Measurements from ENCODE around the gene CHD6. TPM values are rescaled to one million over a fixed set of nuclear protein-coding genes. Genes with fewer than 3 reads are reported as not detected.

The CHD6 gene
- total RNA-seq, 1 experiment from 2014 or later: 26.6 TPM

- CTCF ChIA-PET: no interaction called here
- H3K27ac ChIP-seq (ENCODE audit: low read depth, low read length): no peak overlapping the region
These were observed 21.5 kb upstream of the CHD6 start for GRCh38 chr20:41639630-41640029.

More at GRCh38 chr20:41639630-41640029, 21.5 kb upstream of the CHD6 start:
- Histone ChIP-seq H3K36me3 (ENCODE audit: control insufficient read depth in 1 of 2, insufficient read depth in 2 of 2, low read length in 2 of 2) (no peaks in the 10 kb centered on the region), H3K9ac (ENCODE audit: low read length) (no peak overlapping the region), H3K9me2 (ENCODE audit: insufficient read depth) (no peaks in the 10 kb centered on the region), H3K9me3 (ENCODE audit: control insufficient read depth in 1 of 2, insufficient read depth in 1 of 2, low read depth in 1 of 2, low read length in 2 of 2) (no peaks in the 10 kb centered on the region), H3K79me2 (ENCODE audit: insufficient read depth, low read length) (no peaks in the 10 kb centered on the region), H3K27me3 (ENCODE audit: insufficient read depth, low read length) (peaks cover 19% of the 10 kb centered on the region), H3K4me3 (replicated peaks in 1 of 2; ENCODE audit: low read depth in 1 of 2, low read length in 2 of 2) (no peak overlapping the region), H2AFZ (ENCODE audit: low read depth, low read length, poor library complexity, severe bottlenecking) (no peak overlapping the region), H4K20me1 (ENCODE audit: insufficient read depth) (no peaks in the 10 kb centered on the region), H3K4me1 (ENCODE audit: control insufficient read depth in 1 of 2, insufficient read depth in 2 of 2, low read length in 2 of 2) (peaks cover 0 to 11% of the 10 kb centered on the region in 2 experiments; a peak in 2 of 4 replicates), H3K4me2 (ENCODE audit: low read length) (no peak overlapping the region)
- no peak for ATAC-seq
- no peak for DNase-seq (ENCODE audit: low read depth, low spot score)
- no peak for TF ChIP-seq ZNF274 (IDR thresholded peaks at IDR 0.05; ENCODE audit: low read depth, low read length)
- no peak for TF ChIP-seq EZH2phosphoT487 (IDR thresholded peaks at IDR 0.05; ENCODE audit: borderline replicate concordance)
- TF ChIP-seq YY1 (IDR thresholded peaks at IDR 0.05; ENCODE audit: extremely low read depth, insufficient replicate concordance, low read depth, low read length): no peak
- TF ChIP-seq, protein P1, sequence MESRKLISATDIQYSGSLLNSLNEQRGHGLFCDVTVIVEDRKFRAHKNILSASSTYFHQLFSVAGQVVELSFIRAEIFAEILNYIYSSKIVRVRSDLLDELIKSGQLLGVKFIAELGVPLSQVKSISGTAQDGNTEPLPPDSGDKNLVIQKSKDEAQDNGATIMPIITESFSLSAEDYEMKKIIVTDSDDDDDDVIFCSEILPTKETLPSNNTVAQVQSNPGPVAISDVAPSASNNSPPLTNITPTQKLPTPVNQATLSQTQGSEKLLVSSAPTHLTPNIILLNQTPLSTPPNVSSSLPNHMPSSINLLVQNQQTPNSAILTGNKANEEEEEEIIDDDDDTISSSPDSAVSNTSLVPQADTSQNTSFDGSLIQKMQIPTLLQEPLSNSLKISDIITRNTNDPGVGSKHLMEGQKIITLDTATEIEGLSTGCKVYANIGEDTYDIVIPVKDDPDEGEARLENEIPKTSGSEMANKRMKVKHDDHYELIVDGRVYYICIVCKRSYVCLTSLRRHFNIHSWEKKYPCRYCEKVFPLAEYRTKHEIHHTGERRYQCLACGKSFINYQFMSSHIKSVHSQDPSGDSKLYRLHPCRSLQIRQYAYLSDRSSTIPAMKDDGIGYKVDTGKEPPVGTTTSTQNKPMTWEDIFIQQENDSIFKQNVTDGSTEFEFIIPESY (IDR thresholded peaks at IDR 0.05; ENCODE audit: extremely low read depth, insufficient replicate concordance, low read length): no peak
- TF ChIP-seq MAX (IDR thresholded peaks at IDR 0.05): no peak
- TF ChIP-seq SIN3A (IDR thresholded peaks at IDR 0.05; ENCODE audit: low read depth): no peak
- no peak for TF ChIP-seq ELF1 (IDR thresholded peaks at IDR 0.05; ENCODE audit: borderline replicate concordance, low read depth)
- no peak for TF ChIP-seq EZH2 (IDR thresholded peaks at IDR 0.05)
- no peak for TF ChIP-seq EGR1 (IDR thresholded peaks at IDR 0.05; ENCODE audit: low read depth)
- TF ChIP-seq CTCF (IDR thresholded peaks at IDR 0.05 in 2 of 3, conservative IDR thresholded peaks at IDR 0.05 in 1 of 3; ENCODE audit: borderline replicate concordance in 1 of 3, insufficient read depth in 1 of 3, low read depth in 2 of 3, low read length in 2 of 3): no peak
- TF ChIP-seq SRF (IDR thresholded peaks at IDR 0.05; ENCODE audit: low read depth): no peak
- no peak for TF ChIP-seq CBX3 (IDR thresholded peaks at IDR 0.05; ENCODE audit: low read depth)
- TF ChIP-seq, protein P2, sequence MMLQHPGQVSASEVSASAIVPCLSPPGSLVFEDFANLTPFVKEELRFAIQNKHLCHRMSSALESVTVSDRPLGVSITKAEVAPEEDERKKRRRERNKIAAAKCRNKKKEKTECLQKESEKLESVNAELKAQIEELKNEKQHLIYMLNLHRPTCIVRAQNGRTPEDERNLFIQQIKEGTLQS (IDR thresholded peaks at IDR 0.05): no peak
- TF ChIP-seq RAD21 (IDR thresholded peaks at IDR 0.05; ENCODE audit: low read depth): no peak
- BruUV-seq (replicated peaks): no TSS peak
- ChIA-PET POLR2A (no interaction called here), RAD21 (ENCODE audit: low non-redundant PET in 1 of 2, low total read pairs in 2 of 2, uncharacterized antibody in 2 of 2, unreplicated experiment in 2 of 2) (no interaction called here)
- intact Hi-C loops (cut with micrococcal nuclease): no loop called here

Measured in HCT116 (cell line).